ENCODE data around the gene ZNF683.
"Not testable (repeated sequence)": the region's sequence is repeated elsewhere in the genome, so short reads cannot be mapped to it uniquely, and the experiment has no call there.

The ZNF683 gene

GRCh38 chr1:26372611-26373010, at the start of gene ZNF683:
TSS of gene ZNF683 (minus strand) at chr1:26372750. CDS start at chr1:26368571, 4,179 bp downstream.
- DNase-seq (ENCODE audit: low read depth, low spot score) = not testable (repeated sequence)

- DNase-seq (ENCODE audit: low read depth, low spot score) = no peak
Observed at GRCh38 chr1:26419494-26419893, 46.9 kb upstream of the ZNF683 start.

GRCh38 chr1:26418865-26419349, 46.4 kb upstream of the ZNF683 start:
- peak; percentile 98 for DNase-seq (ENCODE audit: low read depth, low spot score)

- DNase-seq (ENCODE audit: low read depth, low spot score) = peak; percentile 98
Observed at GRCh38 chr1:26417111-26417759, 44.7 kb upstream of the ZNF683 start.

GRCh38 chr1:26413031-26413430, 40.5 kb upstream of the ZNF683 start:
- no peak for DNase-seq (ENCODE audit: low read depth, low spot score)

- peak; percentile 96 for DNase-seq (ENCODE audit: low read depth, low spot score)
Observed at GRCh38 chr1:26412180-26412840, 39.8 kb upstream of the ZNF683 start.

GRCh38 chr1:26411624-26412074, 39.1 kb upstream of the ZNF683 start:
- DNase-seq (ENCODE audit: low read depth, low spot score) = peak; percentile 60

GRCh38 chr1:26410706-26411623, 38.4 kb upstream of the ZNF683 start, which contains the start of gene LIN28A:
TSS of gene LIN28A (plus strand) at chr1:26410817. CDS start at chr1:26410892, 75 bp downstream.
- DNase-seq (ENCODE audit: low read depth, low spot score) = peak; percentile 57

- DNase-seq (ENCODE audit: low read depth, low spot score) = peak; percentile 95
Observed at GRCh38 chr1:26409191-26409807, 36.7 kb upstream of the ZNF683 start.

- DNase-seq (ENCODE audit: low read depth, low spot score) = peak; percentile 92
Observed at GRCh38 chr1:26408604-26409003, 36.1 kb upstream of the ZNF683 start.

GRCh38 chr1:26405281-26405915, 32.8 kb upstream of the ZNF683 start:
- no peak for DNase-seq (ENCODE audit: low read depth, low spot score)

GRCh38 chr1:26404641-26405040, 32.1 kb upstream of the ZNF683 start:
- DNase-seq (ENCODE audit: low read depth, low spot score) = no peak

GRCh38 chr1:26403656-26404055, 31.1 kb upstream of the ZNF683 start:
- no peak for DNase-seq (ENCODE audit: low read depth, low spot score)

- no peak for DNase-seq (ENCODE audit: low read depth, low spot score)
Observed at GRCh38 chr1:26401891-26402290, 29.3 kb upstream of the ZNF683 start.

- no peak for DNase-seq (ENCODE audit: low read depth, low spot score)
Observed at GRCh38 chr1:26399034-26399433, 26.5 kb upstream of the ZNF683 start.

GRCh38 chr1:26395754-26396153, 23.2 kb upstream of the ZNF683 start:
- no peak for DNase-seq (ENCODE audit: low read depth, low spot score)

GRCh38 chr1:26391450-26391849, 18.9 kb upstream of the ZNF683 start:
- DNase-seq (ENCODE audit: low read depth, low spot score) = peak; percentile 64

GRCh38 chr1:26389604-26390247, 17.2 kb upstream of the ZNF683 start:
- DNase-seq (ENCODE audit: low read depth, low spot score) = no peak

GRCh38 chr1:26388791-26389445, 16.4 kb upstream of the ZNF683 start:
- no peak for DNase-seq (ENCODE audit: low read depth, low spot score)

- no peak for DNase-seq (ENCODE audit: low read depth, low spot score)
Observed at GRCh38 chr1:26387447-26387846, 14.9 kb upstream of the ZNF683 start.

Measured in ELF-1 (cell line).